Panc1 (cell line): ENCODE measurements around the gene GMDS. TPM values are rescaled to one million over a fixed set of nuclear protein-coding genes. Genes with fewer than 3 reads are reported as not detected.

Experiments used
- ATAC-seq: fragments of 200-7000 bp; cut with Tn5 transposase; 2 replicates; pipeline ENCODE4 v1.9.1; 2020; ENCODE audit warnings: mild to moderate bottlenecking, moderate library complexity
- BruUV-seq: library from RNA; stranded (reverse); fragments of 400-500 nt; replicated peaks from 2 replicates; lab custom pipeline; 2021; lab: Mats Ljungman, UMichigan
- CTCF ChIA-PET: fragments of 300-600 bp; sonication (Branson Sonifier 250); formaldehyde crosslinking; loops from one replicate; lab custom pipeline; 2022; ENCODE audit warnings: antibody characterized with exemption; lab: Charles Lee
- POLR2A ChIA-PET: fragments of 300-600 bp; sonication (Branson Sonifier 250); formaldehyde crosslinking; loops from one replicate; lab custom pipeline; 2022; ENCODE audit warnings: antibody characterized with exemption; lab: Charles Lee
- DNase-seq: peaks from one replicate; pipeline ENCODE4 v3.0.0-alpha.2; 2010; ENCODE audit warnings: low read depth, low spot score
- H3K27ac ChIP-seq: 2 replicates; pipeline ENCODE4 v1.5.1; 2011; ENCODE audit warnings: mild to moderate bottlenecking, low read length, inconsistent platforms
- H3K27me3 ChIP-seq: fragments of 200-500 bp; sonication (Bioruptor generic); 2 replicates; pipeline ENCODE4 v1.6.0; 2014; ENCODE audit warnings: low read length, inconsistent platforms; ENCODE audit not compliant: control insufficient read depth, insufficient read depth
- H3K36me3 ChIP-seq: fragments of 200-500 bp; sonication (Bioruptor generic); 2 replicates; pipeline ENCODE4 v1.5.1; 2014; ENCODE audit warnings: inconsistent platforms, mild to moderate bottlenecking, low read length, moderate library complexity; ENCODE audit not compliant: control insufficient read depth, insufficient read depth
- H3K4me1 ChIP-seq: 2 replicates; pipeline ENCODE4 v1.5.1; 2011; ENCODE audit warnings: inconsistent platforms, mild to moderate bottlenecking, low read length, moderate library complexity; ENCODE audit not compliant: control insufficient read depth, insufficient read depth
- H3K4me3 ChIP-seq, 2 experiments: 2 replicates each; pipeline ENCODE4 v1.5.1; 2011 to 2012; ENCODE audit warnings: low read depth in 2 of 2, low read length in 2 of 2, mild to moderate bottlenecking in 2 of 2, inconsistent platforms in 1 of 2, moderate library complexity in 1 of 2
- H3K9me3 ChIP-seq: fragments of 200-500 bp; sonication (Bioruptor generic); 2 replicates; pipeline ENCODE4 v1.5.1; 2014; ENCODE audit warnings: low read depth, mild to moderate bottlenecking, inconsistent platforms, low read length, moderate library complexity; ENCODE audit not compliant: control insufficient read depth, insufficient read depth
- CTCF ChIP-seq: fragments of 450-650 bp; IDR thresholded peaks from 2 replicates; pipeline ENCODE4 v1.5.1; 2017; ENCODE audit warnings: mild to moderate bottlenecking
- POLR2AphosphoS5 ChIP-seq: IDR thresholded peaks from 2 replicates; pipeline ENCODE4 v1.6.1; 2012; ENCODE audit warnings: mild to moderate bottlenecking, low read depth, low read length, moderate library complexity
- REST ChIP-seq, 2 experiments: IDR thresholded peaks; 2 replicates each; pipeline ENCODE4 v1.6.1; 2011 to 2012; ENCODE audit warnings: low read depth in 2 of 2, control low read depth in 1 of 2, low read length in 1 of 2, mild to moderate bottlenecking in 1 of 2, moderate library complexity in 1 of 2; ENCODE audit not compliant: insufficient read depth in 1 of 2
- SIN3A ChIP-seq: IDR thresholded peaks from 2 replicates; pipeline ENCODE4 v1.6.1; 2012; ENCODE audit warnings: low read depth, mild to moderate bottlenecking, low read length, moderate library complexity, borderline replicate concordance; ENCODE audit not compliant: insufficient read depth
- TCF7L2 ChIP-seq: IDR thresholded peaks from 2 replicates; pipeline ENCODE4 v1.6.1; 2011; ENCODE audit warnings: mild to moderate bottlenecking, low read depth, low read length, inconsistent platforms
- in situ Hi-C: cut with HindIII; loops from 2 replicates; pipeline ENCODE4 v1.10.0; 2016; ENCODE audit warnings: low sequenced_read_pairs, low pct_unique_long_range_greater_than_20kb
- intact Hi-C: fragments of 100-400 bp; cut with micrococcal nuclease; formaldehyde crosslinking; loops from one replicate; pipeline ENCODE4 v1.10.0; 2022; ENCODE audit not compliant: unreplicated experiment
- total RNA-seq: library from RNA; stranded (reverse); gene quantifications from one replicate; pipeline ENCODE4 v1.2.1, GENCODE V29; 2021; ENCODE audit not compliant: unreplicated experiment

GMDS gene
- total RNA-seq, 1 experiment from 2014 or later, result 9.8 TPM

- CTCF ChIA-PET, result no interaction called here
- no peak for TF ChIP-seq REST (IDR thresholded peaks at IDR 0.05; ENCODE audit: insufficient read depth in 1 of 2, low read depth in 2 of 2, low read length in 1 of 2)
- no peak for TF ChIP-seq SIN3A
- no peak for TF ChIP-seq POLR2AphosphoS5
- in situ Hi-C loops, result no loop called here
Measured at GRCh38 chr6:2275892-2276242, 30.5 kb upstream of the GMDS start.

GRCh38 chr6:2274981-2275891 is 29.8 kb upstream of the GMDS start:
- H3K36me3 ChIP-seq, result no peaks in the 10 kb centered on the region
- DNase-seq, result no peak
- no peak for TF ChIP-seq CTCF
- no peak for TF ChIP-seq REST (IDR thresholded peaks at IDR 0.05; ENCODE audit: insufficient read depth in 1 of 2, low read depth in 2 of 2, low read length in 1 of 2)
- TF ChIP-seq TCF7L2, result no peak
- TF ChIP-seq POLR2AphosphoS5, result no peak
- TF ChIP-seq SIN3A, result no peak
- H3K4me3 ChIP-seq, result no peak overlapping the region
- no TSS peak for BruUV-seq
- in situ Hi-C loops (no loop called here), intact Hi-C loops (no loop called here)
- CTCF ChIA-PET, result interaction anchor here (0.6 kb wide), 1 partner anchor 175 kb away, joined by 3 read pairs; no protein-coding TSS in a partner anchor
- H3K4me1 ChIP-seq, result no peaks in the 10 kb centered on the region
- H3K27ac ChIP-seq, result no peak overlapping the region
- ATAC-seq, result no peak
- H3K27me3 ChIP-seq, result no peaks in the 10 kb centered on the region
- POLR2A ChIA-PET, result no interaction called here
- H3K9me3 ChIP-seq, result no peaks in the 10 kb centered on the region

More at GRCh38 chr6:2275892-2276242, 30.5 kb upstream of the GMDS start:
- DNase-seq (no peak), ATAC-seq (no peak)
- BruUV-seq, result no TSS peak
- POLR2A ChIA-PET, result no interaction called here
- H3K4me1 ChIP-seq, result no peaks in the 10 kb centered on the region
- H3K36me3 ChIP-seq, result no peaks in the 10 kb centered on the region
- no peaks in the 10 kb centered on the region for H3K9me3 ChIP-seq
- no peaks in the 10 kb centered on the region for H3K27me3 ChIP-seq
- intact Hi-C loops, result no loop called here
- no peak overlapping the region for H3K27ac ChIP-seq
- H3K4me3 ChIP-seq, result no peak overlapping the region
